Measurements from ENCODE around the gene ABHD12.
"Not testable (repeated sequence)": the region's sequence is repeated elsewhere in the genome, so short reads cannot be mapped to it uniquely, and the experiment has no call there.

ABHD12 gene

GRCh38 chr20:25353353-25353746 lies 37.3 kb downstream of the ABHD12 start:
- DNase-seq: no peak

- no peak for DNase-seq
Observed at GRCh38 chr20:25352746-25353145, 37.9 kb downstream of the ABHD12 start.

- DNase-seq: no peak
Observed at GRCh38 chr20:25351024-25351360, 39.6 kb downstream of the ABHD12 start.

GRCh38 chr20:25346349-25346748 lies 44.3 kb downstream of the ABHD12 start:
- DNase-seq: no peak

GRCh38 chr20:25345721-25346120 lies 44.9 kb downstream of the ABHD12 start:
- DNase-seq: no peak

- DNase-seq: no peak
Observed at GRCh38 chr20:25344634-25345033, 46.0 kb downstream of the ABHD12 start.

- no peak for DNase-seq
Observed at GRCh38 chr20:25341716-25342680, 48.6 kb downstream of the ABHD12 start.

GRCh38 chr20:25340380-25340779 lies 50.3 kb downstream of the ABHD12 start:
- no peak for DNase-seq

GRCh38 chr20:25339608-25340007 lies 51.0 kb downstream of the ABHD12 start:
- no peak for DNase-seq

GRCh38 chr20:25338112-25339023 lies 52.3 kb downstream of the ABHD12 start:
- no peak for DNase-seq

- no peak for DNase-seq
Observed at GRCh38 chr20:25336561-25337422, 53.8 kb downstream of the ABHD12 start.

GRCh38 chr20:25334972-25335371 lies 55.7 kb downstream of the ABHD12 start:
- DNase-seq: not testable (repeated sequence)

- no peak for DNase-seq
Observed at GRCh38 chr20:25328954-25329498, 61.6 kb downstream of the ABHD12 start.

GRCh38 chr20:25327521-25328235 lies 63.0 kb downstream of the ABHD12 start:
- no peak for DNase-seq

- DNase-seq: no peak
Observed at GRCh38 chr20:25325997-25326396, 64.6 kb downstream of the ABHD12 start.

- no peak for DNase-seq
Observed at GRCh38 chr20:25325073-25325472, 65.6 kb downstream of the ABHD12 start.

- no peak for DNase-seq
Observed at GRCh38 chr20:25324412-25324811, 66.2 kb downstream of the ABHD12 start.

GRCh38 chr20:25323496-25324246 lies 67.0 kb downstream of the ABHD12 start:
- no peak for DNase-seq

GRCh38 chr20:25321991-25322390 lies 68.6 kb downstream of the ABHD12 start:
- DNase-seq: no peak

- DNase-seq: no peak
Observed at GRCh38 chr20:25321262-25321831, 69.3 kb downstream of the ABHD12 start.
